CD8-positive, alpha-beta memory T cell (primary cell): Measurements from ENCODE around the gene GRIN1. TPM values are rescaled to one million over a fixed set of nuclear protein-coding genes. Genes with fewer than 3 reads are reported as not detected.

Experiments
- CTCF ChIA-PET: fragments of 350-600 bp; sonication (Branson Sonifier 250); formaldehyde crosslinking; loops from one replicate; lab custom pipeline; 2021; ENCODE audit warnings: antibody characterized with exemption; lab: Charles Lee
- POLR2A ChIA-PET: fragments of 350-600 bp; sonication (Branson Sonifier 250); formaldehyde crosslinking; loops from one replicate; lab custom pipeline; 2021; ENCODE audit warnings: antibody characterized with exemption; lab: Charles Lee
- DNase-seq, 5 donors: peaks; one replicate each; pipeline versions ENCODE4 v3.0.0 to v3.0.0-alpha.2; 2020 to 2022; ENCODE audit warnings: mixed read lengths in 1 of 5
- H3K27ac ChIP-seq: one replicate; pipeline ENCODE4 v1.7.0; 2013; ENCODE audit warnings: low read depth, mild to moderate bottlenecking, low read length, moderate library complexity
- H3K27me3 ChIP-seq: 2 replicates; pipeline ENCODE4 v1.7.0; 2013; ENCODE audit warnings: low read length, mild to moderate bottlenecking; ENCODE audit not compliant: insufficient read depth, poor library complexity, severe bottlenecking
- H3K36me3 ChIP-seq: 2 replicates; pipeline ENCODE4 v1.7.0; 2013; ENCODE audit warnings: mild to moderate bottlenecking, low read length, moderate library complexity; ENCODE audit not compliant: insufficient read depth
- H3K4me1 ChIP-seq: 2 replicates; pipeline ENCODE4 v1.7.0; 2013; ENCODE audit warnings: mild to moderate bottlenecking, low read length, moderate library complexity; ENCODE audit not compliant: insufficient read depth
- H3K4me3 ChIP-seq: 2 replicates; pipeline ENCODE4 v1.7.0; 2013; ENCODE audit warnings: mild to moderate bottlenecking, low read length
- H3K9me3 ChIP-seq: 2 replicates; pipeline ENCODE4 v1.7.0; 2013; ENCODE audit warnings: mild to moderate bottlenecking, low read length
- H3K27ac Mint-ChIP-seq, 8 donors: one replicate each; pipeline ENCODE4 v1.8.0; 2020 to 2021; ENCODE audit warnings: mixed read lengths in 8 of 8, mild to moderate bottlenecking in 6 of 8, inconsistent platforms in 3 of 8, moderate library complexity in 3 of 8
- H3K27me3 Mint-ChIP-seq, 2 donors: one replicate each; pipeline ENCODE4 v1.8.0; 2020 to 2021; ENCODE audit warnings: mixed read lengths in 2 of 2, mild to moderate bottlenecking in 1 of 2, moderate library complexity in 1 of 2
- H3K36me3 Mint-ChIP-seq, 3 donors: one replicate each; pipeline ENCODE4 v1.8.0; 2020 to 2021; ENCODE audit warnings: mixed read lengths in 3 of 3, inconsistent platforms in 1 of 3, mild to moderate bottlenecking in 1 of 3
- H3K4me1 Mint-ChIP-seq, 3 donors: one replicate each; pipeline ENCODE4 v1.8.0; 2020 to 2021; ENCODE audit warnings: mixed read lengths in 3 of 3, inconsistent platforms in 1 of 3, mild to moderate bottlenecking in 1 of 3
- H3K4me3 Mint-ChIP-seq, 7 donors: one replicate each; pipeline ENCODE4 v1.8.0; 2020 to 2021; ENCODE audit warnings: mixed read lengths in 7 of 7, mild to moderate bottlenecking in 6 of 7, moderate library complexity in 4 of 7, inconsistent platforms in 2 of 7
- H3K9me3 Mint-ChIP-seq, 5 donors: one replicate each; pipeline ENCODE4 v1.8.0; 2020 to 2022; ENCODE audit warnings: mixed read lengths in 5 of 5, mild to moderate bottlenecking in 3 of 5, moderate library complexity in 2 of 5, inconsistent platforms in 1 of 5
- polyA plus RNA-seq: library from polyadenylated mRNA; unstranded; fragments of 300-500 nt; fragmentation: Illumina TruSeq; gene quantifications from one replicate; pipeline ENCODE4 v1.2.3, GENCODE V29; 2021
- total RNA-seq, 2 experiments: library from RNA; stranded (reverse); gene quantifications; one replicate each; pipeline ENCODE4 v1.2.3, GENCODE V29; 2021

The GRIN1 gene
- total and polyA plus RNA-seq, 3 experiments from 2014 or later = not detected

DNA sequence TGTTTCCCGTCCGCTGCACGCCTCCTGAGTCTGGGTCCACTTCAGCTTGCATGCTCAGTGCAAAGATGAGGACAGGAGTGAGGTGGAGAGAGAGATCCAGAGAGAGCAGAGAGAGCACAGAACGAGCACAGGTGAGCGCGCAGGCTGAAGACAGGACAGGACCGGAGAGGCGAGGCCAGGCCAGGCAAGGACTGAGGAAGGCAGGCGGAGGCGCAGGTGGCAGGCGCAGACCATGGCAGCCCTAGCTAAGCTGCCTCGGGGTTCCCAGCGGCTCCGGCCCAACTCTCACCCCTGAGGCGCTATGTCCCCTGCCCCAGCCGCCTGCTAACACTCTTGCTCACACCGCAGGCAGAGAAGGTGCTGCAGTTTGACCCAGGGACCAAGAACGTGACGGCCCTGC, 9.7 kb downstream of the GRIN1 start:
- H3K4me1 Mint-ChIP-seq = no peaks in the 10 kb centered on the region
- H3K27me3 ChIP-seq = peaks cover 2% of the 10 kb centered on the region
- no peaks in the 10 kb centered on the region for H3K36me3 ChIP-seq
- no peaks in the 10 kb centered on the region for H3K36me3 Mint-ChIP-seq
- H3K4me3 Mint-ChIP-seq = no peak overlapping the region
- no peak overlapping the region for H3K4me3 ChIP-seq
- DNase-seq = no peak
- CTCF ChIA-PET = interaction anchor here (1.7 kb wide), 1 partner anchor 42 kb away, joined by 4 read pairs; no protein-coding TSS in a partner anchor
- no peak overlapping the region for H3K27ac Mint-ChIP-seq
- H3K4me1 ChIP-seq = no peaks in the 10 kb centered on the region
- peaks cover 7% of the 10 kb centered on the region in 2 donors for H3K27me3 Mint-ChIP-seq
- no peaks in the 10 kb centered on the region for H3K9me3 ChIP-seq
- H3K27ac ChIP-seq = no peak overlapping the region
- no peaks in the 10 kb centered on the region for H3K9me3 Mint-ChIP-seq
- POLR2A ChIA-PET = no interaction called here

DNA sequence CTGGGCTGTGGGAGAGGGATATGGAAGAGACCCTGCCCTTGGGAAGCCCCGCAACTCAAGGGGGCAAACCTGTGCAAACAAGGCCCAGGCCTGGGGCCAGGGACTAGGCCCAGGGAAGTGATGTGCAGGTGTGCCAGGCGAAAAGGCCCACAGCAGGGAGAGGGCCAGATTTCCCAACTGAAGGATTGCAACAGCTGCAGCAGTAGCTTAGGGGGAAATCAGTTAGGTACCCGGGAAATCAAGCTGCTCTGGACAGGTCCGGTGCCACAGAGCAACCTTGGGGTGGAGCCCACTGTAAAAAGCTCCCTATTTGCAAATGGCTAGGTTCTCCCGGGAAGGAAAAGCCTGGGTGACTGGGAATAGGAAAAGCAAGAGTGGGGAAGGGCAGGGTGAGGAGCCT, 10.4 kb downstream of the GRIN1 start:
- Mint-ChIP-seq H3K4me3 (no peak overlapping the region), H3K36me3 (no peaks in the 10 kb centered on the region), H3K4me1 (no peaks in the 10 kb centered on the region), H3K9me3 (no peaks in the 10 kb centered on the region), H3K27ac (no peak overlapping the region), H3K27me3 (peaks cover 2 to 7% of the 10 kb centered on the region in 2 donors)
- Histone ChIP-seq H3K36me3 (no peaks in the 10 kb centered on the region), H3K4me3 (no peak overlapping the region), H3K4me1 (no peaks in the 10 kb centered on the region), H3K9me3 (no peaks in the 10 kb centered on the region), H3K27ac (peak overlapping the region; percentile 38), H3K27me3 (no peaks in the 10 kb centered on the region)
- ChIA-PET POLR2A (no interaction called here), CTCF (interaction anchor here (0.7 to 1.7 kb wide), 3 partner anchors 25 to 87 kb away, joined by 3 to 4 read pairs (median 3); no protein-coding TSS in a partner anchor)
- DNase-seq = no peak

DNA sequence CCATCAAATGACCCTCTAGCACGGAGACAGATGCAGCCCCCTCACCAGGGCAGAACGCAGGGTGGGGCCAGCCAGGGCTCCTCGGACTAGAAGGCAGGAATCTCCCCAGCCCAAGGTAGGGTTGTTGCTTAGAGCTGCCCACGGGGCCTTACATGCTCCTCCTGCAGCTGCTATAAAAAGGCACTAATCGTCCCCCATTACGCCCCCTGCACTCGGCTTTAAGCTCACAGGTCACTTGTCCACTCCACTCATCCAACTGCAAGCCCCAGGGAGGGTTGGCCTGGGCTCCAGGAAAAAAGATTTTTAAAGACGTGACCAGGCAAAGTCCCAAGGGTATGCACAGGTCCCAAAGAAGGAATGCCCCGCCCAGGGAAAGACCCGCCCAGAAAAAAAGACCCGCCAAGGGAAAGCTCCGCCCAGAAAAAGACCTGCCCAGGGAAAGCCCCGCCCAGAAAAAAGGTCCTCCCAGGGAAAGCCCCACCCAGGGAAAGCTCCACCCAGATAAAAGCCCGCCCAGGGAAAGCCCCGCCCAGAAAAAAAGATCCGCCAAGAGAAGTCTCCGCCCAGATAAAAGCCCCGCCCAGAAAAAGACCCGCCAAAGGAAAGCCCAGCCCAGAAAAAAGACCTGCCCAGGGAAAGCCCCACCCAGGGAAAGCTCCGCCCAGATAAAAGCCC, 11.1 kb downstream of the GRIN1 start:
- no peaks in the 10 kb centered on the region for H3K27me3 ChIP-seq
- DNase-seq = no peak

DNA sequence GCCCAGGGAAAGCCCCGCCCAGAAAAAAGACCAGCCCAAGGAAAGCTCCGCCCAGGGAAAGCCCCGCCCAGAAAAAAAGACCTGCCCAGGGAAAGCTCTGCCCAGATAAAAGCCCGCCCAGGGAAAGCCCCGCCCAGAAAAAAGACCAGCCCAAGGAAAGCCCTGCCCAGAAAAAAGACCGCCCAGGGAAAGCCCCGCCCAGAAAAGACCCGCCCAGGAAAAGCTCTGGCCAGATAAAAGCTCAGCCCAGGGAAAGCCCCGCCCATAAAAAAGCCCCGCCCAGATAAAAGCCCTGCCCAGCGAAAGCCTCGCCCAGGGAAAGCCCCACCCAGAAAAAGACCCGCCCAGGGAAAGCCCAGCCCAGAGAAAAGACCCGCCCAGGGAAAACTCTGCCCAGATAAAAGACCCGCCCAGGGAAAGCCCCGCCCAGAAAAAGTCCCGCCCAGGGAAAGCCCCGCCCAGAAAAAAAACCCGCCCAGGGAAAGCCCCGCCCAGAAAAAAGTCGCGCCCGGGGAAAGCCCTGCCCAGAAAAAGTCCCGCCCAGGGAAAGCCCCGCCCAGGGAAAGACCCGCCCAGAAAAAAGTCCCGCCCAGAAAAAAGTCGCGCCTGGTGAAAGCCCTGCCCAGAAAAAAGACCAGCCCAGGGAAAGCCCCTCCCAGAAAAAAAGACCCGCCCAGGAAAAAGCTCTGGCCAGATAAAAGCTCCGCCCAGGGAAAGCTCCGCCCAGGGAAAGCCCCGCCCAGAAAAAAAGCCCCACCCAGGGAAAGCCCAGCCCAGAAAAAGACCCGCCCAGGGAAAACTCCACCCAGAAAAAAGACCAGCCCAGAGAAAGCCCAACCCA, 11.9 kb downstream of the GRIN1 start:
- Histone ChIP-seq H3K4me1 (no peaks in the 10 kb centered on the region), H3K36me3 (no peaks in the 10 kb centered on the region), H3K27me3 (no peaks in the 10 kb centered on the region), H3K9me3 (no peaks in the 10 kb centered on the region), H3K4me3 (no peak overlapping the region), H3K27ac (no peak overlapping the region)
- Mint-ChIP-seq H3K27ac (peak overlapping the region in 1 of 8 donors; percentile 65), H3K4me3 (peak overlapping the region in 1 of 7 donors; percentile 56), H3K9me3 (no peaks in the 10 kb centered on the region), H3K4me1 (peaks cover 0 to 1% (median 0%) of the 10 kb centered on the region in 3 donors), H3K36me3 (no peaks in the 10 kb centered on the region), H3K27me3 (peaks cover 7 to 15% of the 10 kb centered on the region in 2 donors)
- DNase-seq = peak in 1 of 5 donors; percentile 17
- POLR2A ChIA-PET = interaction anchor here (0.6 kb wide), 1 partner anchor 21 kb away, joined by 3 read pairs; no protein-coding TSS in a partner anchor
- CTCF ChIA-PET = interaction anchor here (1.4 to 1.7 kb wide), 2 partner anchors 44 to 86 kb away, joined by 3 to 4 read pairs; no protein-coding TSS in a partner anchor

More for the DNA sequence above, 11.1 kb downstream of the GRIN1 start:
- Mint-ChIP-seq H3K9me3 (no peaks in the 10 kb centered on the region), H3K27me3 (peaks cover 4 to 12% of the 10 kb centered on the region in 2 donors), H3K4me1 (peaks cover 0 to 1% (median 0%) of the 10 kb centered on the region in 3 donors), H3K36me3 (no peaks in the 10 kb centered on the region), H3K4me3 (no peak overlapping the region), H3K27ac (peak overlapping the region in 1 of 8 donors; percentile 65)
- Histone ChIP-seq H3K27ac (peak overlapping the region; percentile 38), H3K4me1 (no peaks in the 10 kb centered on the region), H3K36me3 (no peaks in the 10 kb centered on the region), H3K4me3 (no peak overlapping the region), H3K9me3 (no peaks in the 10 kb centered on the region)
- ChIA-PET CTCF (interaction anchor here (0.7 to 1.7 kb wide), 3 partner anchors 24 to 87 kb away, joined by 3 to 4 read pairs (median 3); no protein-coding TSS in a partner anchor), POLR2A (interaction anchor here (0.6 kb wide), 1 partner anchor 20 kb away, joined by 3 read pairs; no protein-coding TSS in a partner anchor)

DNA sequence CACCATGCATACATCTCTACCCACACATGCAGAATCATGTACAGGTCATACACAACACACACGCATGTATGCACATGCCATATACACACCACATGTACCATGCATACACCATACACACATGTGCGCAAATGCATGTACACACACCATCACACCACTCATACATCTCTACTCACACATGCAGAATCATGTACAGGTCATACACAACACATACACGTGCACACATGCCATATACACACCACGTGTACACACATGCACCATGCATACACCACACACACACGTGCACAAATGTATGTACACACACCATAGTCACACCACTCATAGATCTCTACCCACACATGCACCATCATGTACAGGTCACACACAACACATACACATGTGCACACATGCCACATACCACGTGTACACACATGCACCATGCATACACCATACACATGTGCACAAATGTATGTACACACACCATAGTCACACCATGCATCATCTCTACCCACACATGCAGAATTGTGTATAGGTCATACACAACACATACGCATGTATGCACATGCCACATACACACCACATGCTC, 14.0 kb downstream of the GRIN1 start:
- no peak overlapping the region for H3K4me3 ChIP-seq
- POLR2A ChIA-PET = no interaction called here
- Mint-ChIP-seq H3K27me3 (peaks cover 8 to 21% of the 10 kb centered on the region in 2 donors), H3K36me3 (no peaks in the 10 kb centered on the region), H3K27ac (no peak overlapping the region), H3K4me3 (no peak overlapping the region), H3K9me3 (no peaks in the 10 kb centered on the region), H3K4me1 (peaks cover 0 to 13% (median 4%) of the 10 kb centered on the region in 3 donors)
- DNase-seq = no peak
- H3K27ac ChIP-seq = no peak overlapping the region
- no peaks in the 10 kb centered on the region for H3K9me3 ChIP-seq
- H3K36me3 ChIP-seq = no peaks in the 10 kb centered on the region
- H3K4me1 ChIP-seq = peaks cover 7% of the 10 kb centered on the region
- peaks cover 8% of the 10 kb centered on the region for H3K27me3 ChIP-seq
- CTCF ChIA-PET = no interaction called here

DNA sequence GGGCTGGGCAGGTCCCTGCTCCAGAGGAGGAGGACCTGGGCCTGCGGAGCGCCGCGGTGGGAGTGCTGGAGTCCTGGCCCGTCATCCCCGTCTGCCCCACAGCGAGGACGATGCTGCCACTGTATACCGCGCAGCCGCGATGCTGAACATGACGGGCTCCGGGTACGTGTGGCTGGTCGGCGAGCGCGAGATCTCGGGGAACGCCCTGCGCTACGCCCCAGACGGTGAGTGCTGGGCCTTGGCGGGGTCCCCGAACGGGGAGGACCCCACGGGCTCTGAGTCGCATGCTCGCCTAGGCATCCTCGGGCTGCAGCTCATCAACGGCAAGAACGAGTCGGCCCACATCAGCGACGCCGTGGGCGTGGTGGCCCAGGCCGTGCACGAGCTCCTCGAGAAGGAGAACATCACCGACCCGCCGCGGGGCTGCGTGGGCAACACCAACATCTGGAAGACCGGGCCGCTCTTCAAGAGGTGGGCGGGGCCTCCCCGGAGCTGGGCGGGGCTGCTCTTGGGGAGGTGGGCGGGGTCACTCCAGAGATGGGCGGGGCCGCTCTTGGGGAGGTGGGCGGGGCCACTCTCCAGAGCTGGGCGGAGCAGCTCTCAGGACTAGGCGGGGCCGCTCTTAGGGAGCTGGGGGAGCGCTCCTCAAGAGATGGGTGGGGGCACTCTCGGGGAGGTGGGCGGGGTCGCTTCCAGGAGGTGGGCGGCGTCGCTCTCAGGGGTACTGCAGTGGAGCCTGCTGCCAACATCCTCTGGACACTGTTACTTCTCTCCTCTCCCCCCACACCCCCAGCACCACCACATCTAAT, 17.8 kb downstream of the GRIN1 start:
- no peaks in the 10 kb centered on the region for H3K36me3 ChIP-seq
- POLR2A ChIA-PET = interaction anchor here (1.2 kb wide), 1 partner anchor 27 kb away, joined by 4 read pairs; no protein-coding TSS in a partner anchor
- Mint-ChIP-seq H3K27me3 (peaks cover 26 to 38% of the 10 kb centered on the region in 2 donors), H3K4me3 (peak overlapping the region in 6 of 7 donors; percentile 23 to 69 (median 59)), H3K27ac (no peak overlapping the region), H3K4me1 (peaks cover 0 to 28% (median 15%) of the 10 kb centered on the region in 3 donors), H3K36me3 (no peaks in the 10 kb centered on the region), H3K9me3 (peaks cover 0 to 2% (median 0%) of the 10 kb centered on the region in 5 donors)
- peaks cover 19% of the 10 kb centered on the region for H3K27me3 ChIP-seq
- no peaks in the 10 kb centered on the region for H3K9me3 ChIP-seq
- peak overlapping the region; percentile 41 for H3K4me3 ChIP-seq
- peak; percentile 41 to 66 (median 48) for DNase-seq
- CTCF ChIA-PET = interaction anchor here (0.6 to 1.1 kb wide), 2 partner anchors 61 to 315 kb away, joined by 3 to 4 read pairs; partner anchors contain the start of gene AJM1
- peaks cover 13% of the 10 kb centered on the region for H3K4me1 ChIP-seq
- no peak overlapping the region for H3K27ac ChIP-seq
